Activated CD8-positive, alpha-beta memory T cell treated with anti-CD3 and anti-CD28 coated beads for 1 hour (primary cell): ENCODE results near the gene TLE7.

Source experiments
- DNase-seq, 2 donors: peaks; one replicate each; pipeline ENCODE4 v3.0.0-alpha.2; 2020; ENCODE audit warnings: low read depth in 1 of 2; ENCODE audit errors: extremely low read depth in 1 of 2

Gene TLE7

DNA sequence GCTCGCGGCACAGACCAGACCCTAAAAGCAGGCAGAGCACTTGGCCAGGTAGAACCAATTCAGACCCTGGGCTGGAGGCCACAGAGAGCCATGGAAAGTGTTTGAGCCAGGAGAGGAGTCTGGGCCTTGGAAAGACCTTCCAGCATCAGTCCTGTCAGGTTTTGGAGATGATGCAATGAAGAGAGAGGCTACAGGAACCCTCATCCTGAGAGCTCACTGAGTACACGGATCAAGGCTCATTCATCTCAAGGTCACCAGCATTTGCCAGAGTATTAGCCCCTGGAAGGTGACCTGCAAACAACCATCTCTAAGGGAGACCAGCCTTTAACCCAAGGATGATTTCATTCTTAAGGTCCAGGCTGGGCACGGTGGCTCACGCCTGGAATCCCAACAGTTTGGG is 27.8 kb downstream of the TLE7 start:
- no peak for DNase-seq

DNA sequence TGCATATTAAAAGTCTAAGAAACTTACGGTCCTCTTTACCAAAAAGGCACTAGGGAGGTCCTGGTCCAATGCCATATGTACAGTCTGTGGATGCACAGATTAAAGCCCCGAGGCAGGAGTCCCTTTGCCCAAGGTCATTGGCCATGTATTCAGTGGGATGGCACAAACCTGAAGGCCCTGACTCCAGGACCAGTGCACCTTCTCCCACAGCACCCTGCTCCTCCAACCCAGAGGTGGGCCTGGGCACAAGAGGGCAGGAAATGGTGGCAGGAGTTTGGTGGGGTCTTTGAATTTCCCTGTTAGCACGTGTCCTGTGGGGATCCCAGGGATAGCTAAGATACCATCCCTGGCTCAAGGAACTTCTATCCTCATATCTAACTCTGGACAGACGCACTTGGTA is 28.5 kb downstream of the TLE7 start:
- no peak for DNase-seq

DNA sequence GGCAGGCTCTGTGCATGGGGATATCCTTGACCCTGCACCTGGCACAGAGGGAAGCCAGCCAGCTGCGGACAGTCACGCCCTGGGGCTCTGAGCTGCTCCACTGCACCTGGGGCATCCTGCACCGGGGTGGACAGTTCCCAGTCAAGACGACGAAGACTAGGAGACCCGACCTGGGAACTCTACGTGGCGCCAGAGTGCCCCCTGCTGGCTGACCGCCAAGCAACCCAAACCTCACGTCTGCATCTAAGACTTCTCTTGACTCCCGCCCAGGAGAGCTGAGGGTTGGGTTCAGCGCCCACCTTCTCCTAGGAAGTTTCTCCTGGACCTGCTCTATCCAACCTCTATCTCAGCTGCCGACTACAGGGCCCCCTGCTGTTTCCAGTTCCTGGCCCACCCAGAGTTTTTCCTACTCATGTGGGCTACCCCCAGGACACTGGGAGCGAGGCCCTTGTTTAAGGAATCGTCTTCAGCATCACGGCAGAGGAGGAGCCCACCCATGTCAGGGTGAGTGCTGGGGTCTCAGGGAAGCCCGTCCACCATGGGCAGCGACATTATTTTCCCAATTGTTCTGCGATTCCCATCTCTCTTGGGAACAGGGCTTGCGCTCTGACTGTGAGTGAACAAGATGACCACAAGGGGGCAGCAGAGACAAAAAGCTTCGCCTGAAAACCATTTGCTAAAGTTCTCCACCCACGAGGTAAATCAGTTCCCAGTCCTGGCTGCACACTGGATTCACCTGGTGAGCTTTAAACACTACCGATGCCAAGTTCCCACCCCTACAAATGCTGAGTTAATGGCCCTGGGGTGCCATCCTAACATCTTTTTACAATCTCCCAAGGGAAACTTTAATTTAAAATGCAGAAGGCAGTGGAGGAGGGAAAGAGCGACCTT is 29.3 kb downstream of the TLE7 start:
- peak; percentile 40 to 49 for DNase-seq

DNA sequence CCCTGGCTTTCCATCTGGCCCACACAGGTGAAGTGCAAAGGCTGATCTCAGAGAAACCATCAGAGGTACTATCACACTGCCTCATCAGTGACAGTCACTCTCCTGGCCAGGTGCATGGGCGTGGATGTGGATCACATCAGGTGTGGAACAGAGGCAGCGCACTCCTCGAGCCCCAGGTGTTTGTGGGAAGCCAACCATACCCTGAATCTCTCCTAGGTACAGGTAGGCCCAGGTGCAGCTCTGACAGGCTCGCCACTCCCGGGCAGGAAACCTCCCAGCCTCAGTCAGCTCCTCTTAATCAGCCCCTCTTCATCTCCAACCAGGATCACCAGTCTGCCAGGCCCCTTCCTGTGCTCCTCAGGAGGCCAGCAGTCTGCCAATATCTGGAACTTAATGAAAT is 31.7 kb downstream of the TLE7 start:
- DNase-seq: no peak

DNA sequence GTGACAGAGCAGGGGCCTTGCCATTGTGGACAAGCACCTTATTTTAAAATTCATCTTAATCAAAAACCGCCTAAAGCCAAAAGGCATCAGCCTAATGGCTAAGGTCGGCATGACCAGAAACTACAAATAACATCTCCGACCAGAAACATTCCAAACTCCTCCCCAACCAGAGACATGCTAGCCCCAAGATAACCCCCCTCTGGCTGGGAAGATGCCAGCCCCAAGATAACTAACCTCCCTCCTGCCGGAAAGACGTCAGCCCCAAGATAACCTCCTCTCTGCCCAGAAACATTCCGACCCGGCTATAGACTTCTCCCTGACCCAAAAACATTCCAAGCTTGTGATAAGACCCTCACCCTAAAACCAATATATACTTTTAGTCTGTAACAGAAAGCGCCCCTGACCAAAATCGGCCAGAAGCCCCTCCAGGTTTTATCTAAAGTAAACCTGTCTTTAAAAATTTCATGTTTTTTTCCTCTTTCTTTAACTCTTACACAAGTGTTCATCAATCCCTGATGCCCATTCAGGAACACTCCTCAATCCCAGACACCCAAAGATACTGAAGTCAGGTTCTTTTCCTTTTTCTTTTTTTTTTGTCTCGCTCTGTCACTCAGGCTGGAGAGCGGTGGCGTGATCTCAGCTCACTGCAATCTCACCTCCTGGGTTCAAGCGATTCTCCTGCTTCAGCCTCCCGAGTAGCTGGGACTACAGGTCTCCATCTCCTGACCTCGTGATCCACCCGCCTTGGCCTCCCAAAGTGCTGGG is 32.7 kb downstream of the TLE7 start:
- no peak for DNase-seq

DNA sequence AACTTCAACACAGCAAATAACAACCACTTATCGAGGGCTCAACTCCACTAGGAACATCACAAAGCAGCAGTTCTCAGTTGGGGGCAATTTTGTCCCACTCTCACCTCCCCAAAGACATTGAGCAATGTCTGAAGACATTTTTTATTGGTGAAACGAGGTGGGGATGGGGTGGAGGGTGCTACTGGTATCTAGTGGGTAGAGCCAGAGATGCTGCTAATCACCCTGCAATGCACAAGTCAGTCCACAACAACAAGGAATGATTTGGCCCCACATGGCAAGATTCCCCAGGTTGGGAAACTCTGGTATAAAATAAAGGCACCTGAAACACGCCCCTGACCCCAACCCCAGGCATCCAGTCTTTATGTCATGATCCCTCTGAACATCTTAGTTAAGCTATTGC is 33.3 kb downstream of the TLE7 start:
- no peak for DNase-seq

DNA sequence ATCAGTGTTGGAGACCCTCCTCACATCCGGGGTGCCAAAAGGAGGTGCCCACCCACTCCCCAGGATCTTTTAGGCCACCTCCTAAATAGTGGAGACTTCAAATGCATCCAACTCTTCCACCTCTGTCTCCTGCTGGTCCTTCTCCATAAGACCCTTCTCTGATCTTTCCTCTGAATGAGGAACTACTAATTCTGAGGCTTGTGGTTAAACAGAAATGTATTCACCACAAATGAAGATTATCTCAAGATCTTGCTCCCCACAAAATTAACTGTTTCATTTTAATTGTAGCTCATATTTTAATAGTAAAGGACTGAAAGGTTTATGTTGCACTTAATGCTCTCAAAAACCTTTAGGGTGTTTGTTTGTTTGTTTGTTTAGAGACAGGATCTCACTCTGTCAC is 34.1 kb downstream of the TLE7 start:
- DNase-seq: no peak

DNA sequence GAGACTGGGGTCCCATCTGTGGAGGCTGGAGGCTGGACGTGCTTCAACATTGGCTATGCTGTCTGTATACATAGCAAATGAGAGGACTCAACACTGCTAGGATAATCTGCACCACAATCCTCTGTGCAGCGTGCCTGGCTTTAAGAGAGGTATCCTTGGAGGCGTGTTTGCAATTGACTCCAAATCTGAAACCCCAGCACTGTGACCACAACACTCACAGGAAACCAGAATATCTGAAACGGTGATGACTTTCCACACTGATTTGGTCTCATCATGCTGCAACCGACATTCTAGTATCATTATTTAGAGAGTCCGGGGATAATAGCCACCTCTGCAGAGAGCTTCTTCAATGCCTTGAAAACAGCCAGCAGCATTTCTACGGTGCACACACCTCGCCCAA is 35.1 kb downstream of the TLE7 start:
- DNase-seq: no peak

DNA sequence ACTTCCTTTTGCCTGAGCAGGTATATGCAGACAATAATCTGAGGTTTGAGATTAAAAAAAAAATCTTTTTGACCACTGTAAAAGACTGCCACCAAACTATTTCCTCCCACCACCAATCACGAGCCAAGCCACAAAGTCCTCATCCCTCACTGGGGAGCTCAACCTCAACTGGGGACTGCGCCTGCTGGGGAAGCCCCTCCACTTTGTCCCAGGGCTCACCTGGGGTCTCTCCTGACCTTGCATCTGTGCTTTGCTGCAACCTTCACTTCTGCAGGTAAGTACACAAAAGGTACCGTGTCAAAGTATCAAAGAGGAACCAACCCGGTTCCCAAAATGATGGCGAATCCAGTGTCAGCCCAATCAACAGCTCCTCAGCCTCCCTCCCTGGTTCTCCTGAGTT is 35.5 kb downstream of the TLE7 start:
- DNase-seq: no peak

DNA sequence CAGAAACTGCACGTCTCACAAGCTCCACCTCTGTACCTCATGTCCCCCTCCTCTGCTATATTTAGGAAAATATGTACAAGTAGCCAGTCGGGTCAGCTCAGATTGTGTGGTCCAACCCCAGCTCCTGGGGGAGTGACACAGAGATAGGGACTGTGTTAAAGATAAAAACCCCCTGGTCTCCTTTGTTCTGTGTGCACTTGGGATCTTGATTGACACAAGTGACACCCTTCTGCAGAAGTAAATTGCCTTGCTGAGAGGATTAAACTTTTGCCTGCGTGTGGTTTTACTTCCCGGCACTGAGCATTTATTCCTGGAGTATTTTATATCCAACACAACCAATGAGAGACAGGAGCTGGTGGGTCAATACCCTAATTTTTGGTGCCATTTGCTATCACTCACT is 37.5 kb downstream of the TLE7 start:
- DNase-seq: no peak

DNA sequence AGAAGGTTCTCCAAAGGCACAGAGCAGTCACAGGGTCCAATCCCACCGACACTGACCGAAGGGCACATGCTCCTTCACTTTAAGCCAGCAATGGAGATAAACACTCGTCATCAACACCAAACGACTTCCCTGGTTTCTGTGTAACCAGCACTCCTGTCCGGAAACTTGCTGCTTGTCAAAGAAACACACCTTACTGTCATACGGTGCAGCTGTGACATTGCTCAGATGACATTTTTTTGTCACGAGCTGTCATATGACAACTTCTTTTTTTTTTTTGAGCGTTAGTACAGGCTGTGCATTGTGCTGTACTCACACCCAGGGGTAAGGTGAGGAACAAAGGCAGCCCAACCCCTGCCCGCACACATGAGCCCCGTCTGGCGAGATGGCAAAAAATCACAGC is 39.2 kb downstream of the TLE7 start:
- no peak for DNase-seq

DNA sequence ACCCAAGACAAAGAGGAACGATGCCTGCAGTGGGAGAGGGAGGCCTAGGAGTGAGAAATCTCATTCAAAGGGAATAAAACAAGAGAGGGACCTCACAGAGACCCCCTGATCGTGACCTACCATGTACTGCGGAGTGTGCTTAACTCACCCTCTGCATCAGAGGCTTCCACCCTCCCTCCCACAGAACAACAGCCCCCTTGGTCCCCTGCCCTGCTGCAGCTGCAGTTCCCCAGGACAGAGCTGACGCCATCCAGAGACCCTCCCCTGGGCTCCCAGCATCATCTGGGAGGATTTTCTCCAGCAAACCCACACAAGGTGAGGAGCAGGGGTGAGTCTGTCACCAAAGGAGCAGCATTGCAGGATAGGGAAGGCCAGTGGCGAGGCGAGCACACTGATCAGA is 39.8 kb downstream of the TLE7 start:
- no peak for DNase-seq

DNA sequence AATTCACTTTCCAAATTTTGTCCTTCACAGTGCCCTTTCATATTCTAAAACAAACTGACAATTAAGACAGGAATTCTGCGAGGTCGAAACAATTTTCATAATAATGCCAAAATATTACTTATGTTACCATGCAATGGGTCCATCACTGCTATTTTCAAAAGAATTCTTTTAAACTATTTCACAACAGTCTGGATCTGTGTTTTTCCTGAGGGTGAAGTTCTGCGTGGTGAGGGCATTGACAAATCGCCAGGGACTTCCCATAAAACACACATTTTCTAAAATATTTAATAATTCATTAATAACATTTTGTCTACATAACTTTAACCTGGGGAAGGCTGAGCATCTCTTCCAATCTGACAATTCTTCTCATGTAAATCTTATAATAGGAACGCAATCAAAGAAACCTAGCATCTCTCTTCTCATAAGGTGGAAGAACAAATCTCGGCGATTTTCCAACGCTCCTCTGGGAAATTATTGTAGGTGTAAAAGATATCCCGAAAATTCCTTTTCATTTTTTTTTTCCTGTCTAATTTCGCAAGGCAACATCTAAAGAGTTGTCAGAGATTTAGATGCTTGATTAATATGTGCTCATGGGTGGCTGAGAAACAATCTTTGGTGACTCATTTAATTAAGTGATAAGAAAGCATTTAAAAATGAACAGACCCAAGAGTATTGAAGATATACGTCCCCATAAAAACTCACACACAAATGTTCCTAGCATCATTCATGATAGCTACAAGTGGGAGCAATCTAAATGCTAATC is 41.9 kb downstream of the TLE7 start:
- DNase-seq: no peak

DNA sequence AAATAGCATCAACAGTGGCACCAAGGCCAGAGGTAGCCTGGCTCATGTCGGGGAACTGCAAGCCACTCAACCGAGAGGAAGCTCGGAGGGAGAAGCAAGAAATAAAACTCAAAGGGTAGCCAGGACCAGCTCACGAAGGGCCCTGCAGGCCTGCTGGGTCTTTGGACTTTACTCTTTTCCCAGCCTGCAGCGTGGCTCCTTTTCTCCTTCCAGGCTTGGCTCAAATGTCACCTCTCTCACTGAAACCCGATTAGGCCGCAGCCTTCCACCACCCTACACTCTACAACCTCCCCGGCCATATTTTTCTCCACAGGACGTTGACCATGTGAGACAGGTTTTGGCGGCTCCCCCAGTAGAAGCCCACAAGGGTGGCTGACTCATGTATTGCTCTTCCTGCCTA is 45.3 kb downstream of the TLE7 start:
- no peak for DNase-seq

DNA sequence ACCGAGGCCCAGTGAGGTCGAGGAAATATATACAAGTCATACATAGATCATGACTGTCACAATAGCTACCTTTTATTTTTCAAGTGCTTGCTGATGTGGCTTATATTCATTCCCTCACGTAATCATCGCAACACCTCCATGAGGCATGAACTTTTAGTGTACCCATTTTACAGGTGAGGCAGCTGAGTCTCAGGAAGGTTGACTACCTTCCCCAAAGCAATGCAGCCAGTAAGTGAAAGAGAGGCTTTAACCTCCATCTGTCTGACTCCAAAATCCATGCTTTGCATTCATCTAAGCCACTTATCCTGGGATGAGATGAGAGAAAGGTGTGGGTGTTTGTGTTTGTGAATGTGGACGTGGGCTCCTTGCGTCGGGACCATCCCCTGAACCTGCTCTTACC is 52.5 kb downstream of the TLE7 start:
- no peak for DNase-seq

DNA sequence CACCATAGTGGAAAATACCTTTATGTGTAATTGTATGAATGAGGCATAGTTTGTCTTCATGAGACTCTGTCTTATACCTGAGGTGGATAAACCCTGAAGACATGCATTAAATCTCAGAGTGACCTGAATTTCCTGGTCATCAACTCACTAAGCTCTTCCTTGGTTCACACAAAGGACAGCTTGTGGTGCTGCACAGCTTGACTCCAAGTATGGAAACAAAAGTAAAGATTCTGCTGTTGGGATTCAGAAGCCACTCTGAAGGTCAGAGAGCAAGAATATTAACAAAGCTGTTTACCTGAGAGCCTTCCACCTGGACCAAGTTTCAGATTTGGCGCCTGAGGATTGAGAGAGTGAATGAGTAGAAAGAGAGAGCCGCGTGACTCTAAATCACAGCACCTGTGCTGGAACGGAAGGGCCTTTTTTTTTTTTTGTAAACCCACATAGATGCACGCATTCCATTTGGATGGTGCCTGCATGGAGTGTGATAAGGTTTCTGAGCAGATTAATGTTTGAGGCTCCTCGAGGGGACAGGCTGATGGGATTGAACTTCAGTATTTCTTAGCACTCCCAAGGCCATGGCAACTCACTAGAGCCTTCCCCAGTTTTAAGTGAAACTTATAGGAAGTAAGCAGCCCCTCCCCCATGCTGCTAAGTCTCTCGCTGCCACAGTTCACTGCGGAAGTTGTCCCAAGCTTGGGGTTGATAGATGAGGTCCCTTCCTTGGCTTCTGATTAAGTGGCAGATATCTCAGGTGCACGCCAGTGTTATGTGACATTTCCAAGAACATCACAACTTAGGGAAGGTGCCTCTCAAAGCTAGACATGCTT is 54.6 kb downstream of the TLE7 start:
- DNase-seq: no peak

DNA sequence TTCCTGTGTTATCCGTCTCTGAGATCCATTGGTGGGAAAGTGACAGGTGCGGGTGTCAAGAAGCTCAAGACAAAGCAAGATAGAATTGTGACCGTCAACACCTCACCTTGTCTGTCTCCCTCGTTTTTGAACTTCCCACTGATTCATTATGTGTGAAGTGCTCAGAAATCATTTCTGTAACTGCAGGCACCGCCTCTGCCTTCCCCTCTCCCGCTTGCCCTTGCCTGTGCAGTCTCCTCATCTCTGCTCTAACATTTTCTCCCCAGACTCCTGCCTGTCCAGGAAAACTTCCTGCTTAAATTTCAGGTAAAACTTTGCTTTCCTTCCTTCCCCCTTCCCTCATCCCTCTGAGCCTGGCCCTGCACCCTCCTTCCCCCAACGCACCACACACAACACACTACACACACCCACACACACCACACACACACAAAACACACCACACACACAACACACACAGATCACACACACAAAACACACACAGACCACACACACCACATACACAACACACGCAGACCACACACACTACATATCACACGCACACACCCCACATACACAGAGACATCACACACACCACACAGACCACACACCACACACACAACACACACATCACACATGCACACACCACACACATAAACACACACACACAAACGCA is 57.7 kb downstream of the TLE7 start:
- DNase-seq: no peak

DNA sequence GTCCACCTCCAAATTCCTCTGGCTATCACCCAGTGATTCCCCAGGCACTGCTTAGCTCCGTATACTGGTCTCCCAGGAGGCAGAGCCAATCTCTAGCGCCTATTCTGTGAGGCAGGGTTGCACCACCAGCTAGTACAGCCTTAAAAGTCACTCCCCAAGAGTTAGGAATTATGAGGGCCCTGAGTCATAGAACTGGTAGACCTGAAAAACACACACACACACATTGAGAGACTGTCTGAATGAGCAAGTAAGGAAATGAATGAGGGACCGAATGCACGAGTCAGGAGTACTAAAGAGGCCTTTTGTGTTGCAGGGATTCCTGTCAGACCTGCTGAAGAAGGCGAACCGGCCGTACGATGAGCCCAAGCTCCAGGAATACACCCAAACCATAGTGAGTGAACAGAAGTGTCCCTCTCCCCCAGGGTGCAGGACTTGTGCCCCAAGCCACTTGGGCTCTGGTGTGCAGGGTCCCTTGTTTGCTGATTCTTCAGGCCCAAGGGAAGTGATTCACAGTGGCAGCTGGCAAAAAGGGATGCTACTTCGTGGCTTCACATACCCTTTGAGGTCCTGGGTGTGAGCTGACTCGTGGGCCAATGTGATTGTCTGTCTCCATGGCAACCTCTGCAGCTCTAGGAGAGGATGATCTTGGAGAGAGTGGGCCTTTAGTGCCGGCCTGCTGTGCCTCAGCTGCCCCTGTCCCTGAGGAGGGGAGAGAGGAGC is 58.6 kb downstream of the TLE7 start:
- DNase-seq: no peak

DNA sequence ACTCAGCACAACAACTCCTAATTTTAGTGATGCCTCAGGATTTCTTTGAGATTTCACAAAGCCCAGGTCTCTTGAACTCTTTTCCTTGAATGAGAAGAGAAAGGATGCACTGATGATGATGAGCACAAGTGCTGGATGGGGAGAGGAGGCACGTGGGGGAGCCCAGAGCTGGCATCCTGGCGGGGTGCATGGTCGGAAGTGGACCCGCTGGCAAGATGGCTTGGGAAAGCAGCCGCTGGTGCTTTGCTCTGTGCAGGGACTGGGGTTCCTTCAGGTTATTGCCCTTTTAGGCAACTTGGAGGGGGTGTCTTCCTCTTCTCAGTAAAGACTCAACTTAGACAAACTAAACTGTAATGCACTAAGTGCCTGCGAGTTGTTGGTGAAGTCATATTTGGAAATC is 61.0 kb downstream of the TLE7 start:
- no peak for DNase-seq
